D721Med (cell line): Measurements from ENCODE around the gene PIGU.

Source experiments
- DNase-seq: peaks from one replicate; pipeline ENCODE4 v3.0.0; 2011; ENCODE audit warnings: low spot score; ENCODE audit not compliant: insufficient read length
- FAIRE-seq: peaks from 2 replicates; lab custom pipeline; 2011; peaks lifted over from hg19 to GRCh38; lab: Jason Lieb, UNC
- CTCF ChIP-seq: IDR thresholded peaks from 2 replicates; pipeline ENCODE4 v1.5.1; 2012; ENCODE audit warnings: mild to moderate bottlenecking, control low read depth; ENCODE audit not compliant: insufficient read depth; ENCODE audit errors: missing control alignments

PIGU gene

GRCh38 chr20:34586488-34587163 is 90.3 kb downstream of the PIGU start:
- FAIRE-seq (no peak), DNase-seq (no peak)
- no peak for TF ChIP-seq CTCF

- no peak for TF ChIP-seq CTCF
- no peak for FAIRE-seq
- no peak for DNase-seq
Observed at GRCh38 chr20:34585019-34585418, 91.9 kb downstream of the PIGU start.

GRCh38 chr20:34583544-34583943 is 93.3 kb downstream of the PIGU start:
- no peak for TF ChIP-seq CTCF
- no peak for FAIRE-seq
- no peak for DNase-seq

- no peak for TF ChIP-seq CTCF
- FAIRE-seq: no peak
- DNase-seq: no peak
Observed at GRCh38 chr20:34582911-34583310, 94.0 kb downstream of the PIGU start.

DNA sequence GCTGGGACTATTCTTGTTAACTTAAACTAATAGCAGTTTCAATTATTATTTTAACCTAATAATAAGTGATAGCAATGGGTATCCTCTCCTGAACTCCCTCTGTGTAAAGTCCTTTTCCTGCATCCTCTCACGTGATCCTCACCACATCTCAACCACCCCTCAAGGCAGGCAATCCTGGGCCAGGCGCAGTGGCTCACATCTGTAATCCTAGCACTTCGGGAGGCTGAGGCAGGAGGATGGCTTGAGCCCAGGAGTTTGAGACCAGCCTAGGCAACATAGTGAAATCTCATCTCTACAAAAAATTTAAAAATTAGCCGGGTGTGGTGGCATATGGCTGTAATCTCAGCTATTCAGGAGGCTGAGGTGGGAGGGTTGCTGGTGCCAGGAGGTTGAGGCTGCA is 94.7 kb downstream of the PIGU start:
- TF ChIP-seq CTCF: no peak
- no peak for DNase-seq
- no peak for FAIRE-seq

DNA sequence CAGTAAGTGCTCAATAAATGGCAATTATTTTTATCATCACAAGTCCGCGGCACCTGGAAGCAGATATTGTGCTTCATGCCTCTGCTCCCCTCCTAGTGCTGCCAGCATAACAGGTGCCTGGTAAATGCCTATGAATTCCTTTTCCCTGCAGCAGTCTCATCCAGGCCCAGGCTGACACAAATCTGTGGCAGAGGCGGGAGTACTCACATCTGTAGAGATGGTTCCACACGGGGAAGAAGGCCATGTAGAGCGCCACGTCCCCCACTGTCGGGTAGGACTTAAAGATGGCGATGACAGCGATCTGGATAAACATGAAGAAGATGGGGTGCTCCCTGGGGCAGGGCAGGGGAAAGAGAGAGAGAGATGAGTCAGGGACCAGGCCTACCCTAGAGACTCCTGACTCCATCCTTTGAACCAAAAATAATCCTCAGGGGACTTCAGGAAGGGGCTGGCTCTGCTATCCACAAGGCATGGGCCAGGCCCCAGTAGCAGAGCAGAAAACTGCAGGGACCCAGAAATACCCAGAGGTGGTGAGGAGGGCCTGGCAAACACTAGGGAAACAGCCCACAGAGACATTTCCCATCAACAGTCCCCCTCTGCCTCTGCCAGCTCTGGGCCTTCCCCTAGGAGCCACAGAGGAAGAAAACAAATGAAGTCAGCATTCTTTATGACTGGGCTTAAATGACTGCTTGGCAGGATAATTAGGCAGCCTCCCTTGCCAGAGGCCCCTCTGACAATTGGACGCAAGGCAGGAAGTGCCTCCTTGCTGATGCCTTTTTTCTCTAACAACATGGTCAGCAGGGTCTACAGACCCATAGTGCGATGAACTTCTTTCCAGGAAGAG is 95.3 kb downstream of the PIGU start:
- no peak for FAIRE-seq

More for the DNA sequence above, 95.3 kb downstream of the PIGU start:
- DNase-seq: no peak
- no peak for TF ChIP-seq CTCF
